Lower lobe of right lung (tissue), 2 donors: Measurements from ENCODE around the gene ZYG11B. TPM values are rescaled to one million over a fixed set of nuclear protein-coding genes. Genes with fewer than 3 reads are reported as not detected.

Experiments
- ATAC-seq, 2 donors: fragments of 200-7000 bp; cut with Tn5 transposase; one replicate each; pipeline ENCODE4 v1.9.1; 2020 to 2022; ENCODE audit warnings: mild to moderate bottlenecking in 2 of 2, moderate library complexity in 2 of 2
- DNase-seq: peaks from one replicate; pipeline ENCODE4 v3.0.0-alpha.2; 2020
- H3K27ac ChIP-seq: fragments of 200-600 bp; one replicate; pipeline ENCODE4 v1.8.0; 2022
- H3K27me3 ChIP-seq: fragments of 200-600 bp; one replicate; pipeline ENCODE4 v1.8.0; 2022; ENCODE audit warnings: low read depth
- H3K36me3 ChIP-seq: fragments of 200-600 bp; one replicate; pipeline ENCODE4 v1.8.0; 2022; ENCODE audit warnings: mild to moderate bottlenecking
- H3K4me1 ChIP-seq: fragments of 200-600 bp; one replicate; pipeline ENCODE4 v1.8.0; 2022
- H3K4me3 ChIP-seq: fragments of 200-600 bp; one replicate; pipeline ENCODE4 v1.8.0; 2022; ENCODE audit warnings: mild to moderate bottlenecking
- H3K9me3 ChIP-seq: fragments of 200-600 bp; one replicate; pipeline ENCODE4 v1.8.0; 2022
- CTCF ChIP-seq: fragments of 200-600 bp; IDR thresholded peaks from one replicate; pipeline ENCODE4 v1.8.0; 2022; ENCODE audit warnings: antibody characterized with exemption, mild to moderate bottlenecking
- intact Hi-C: fragments of 100-400 bp; cut with DNase I; formaldehyde crosslinking; loops from one replicate; pipeline ENCODE4 v1.11.0; 2022
- total RNA-seq: library from RNA; stranded (reverse); fragmentation: NEBNext Ultra II Directional; extraction: Animal tissue kit (Norgen Biotek cat#: 25700); gene quantifications from one replicate; pipeline ENCODE4 v1.2.1, GENCODE V29; 2021
- donor health status: DM: no; HTN: yes; CAD: no; lungs with severe emphysema.

The ZYG11B gene
- total RNA-seq, 1 donor from 2014 or later, result 30.6 TPM

GRCh38 chr1:52850951-52851350 lies 124.7 kb downstream of the ZYG11B start:
- Histone ChIP-seq H3K36me3 (no peaks in the 10 kb centered on the region), H3K27me3 (peaks cover 8% of the 10 kb centered on the region), H3K9me3 (no peaks in the 10 kb centered on the region), H3K27ac (no peak overlapping the region), H3K4me1 (no peaks in the 10 kb centered on the region), H3K4me3 (no peak overlapping the region)
- DNase-seq, result no peak
- no peak for ATAC-seq
- no peak for TF ChIP-seq CTCF
- intact Hi-C loops, result no loop called here

GRCh38 chr1:52852854-52853253 lies 126.6 kb downstream of the ZYG11B start:
- DNase-seq (no peak), ATAC-seq (no peak)
- H3K27ac ChIP-seq, result no peak overlapping the region
- intact Hi-C loops, result no loop called here
- peaks cover 8% of the 10 kb centered on the region for H3K27me3 ChIP-seq
- no peaks in the 10 kb centered on the region for H3K36me3 ChIP-seq
- no peaks in the 10 kb centered on the region for H3K4me1 ChIP-seq
- no peak overlapping the region for H3K4me3 ChIP-seq
- H3K9me3 ChIP-seq, result no peaks in the 10 kb centered on the region
- TF ChIP-seq CTCF, result no peak

- intact Hi-C loops, result no loop called here
- Histone ChIP-seq H3K4me1 (no peaks in the 10 kb centered on the region), H3K27ac (no peak overlapping the region), H3K4me3 (no peak overlapping the region), H3K27me3 (no peaks in the 10 kb centered on the region), H3K36me3 (no peaks in the 10 kb centered on the region), H3K9me3 (no peaks in the 10 kb centered on the region)
- no peak for TF ChIP-seq CTCF
- ATAC-seq (no peak), DNase-seq (no peak)
These were observed 129.3 kb downstream of the ZYG11B start for GRCh38 chr1:52855584-52855983.

GRCh38 chr1:52856026-52856425 lies 129.8 kb downstream of the ZYG11B start:
- DNase-seq, result no peak
- no peaks in the 10 kb centered on the region for H3K36me3 ChIP-seq
- H3K4me3 ChIP-seq, result no peak overlapping the region
- no peaks in the 10 kb centered on the region for H3K27me3 ChIP-seq
- intact Hi-C loops, result no loop called here
- no peaks in the 10 kb centered on the region for H3K9me3 ChIP-seq
- no peak for ATAC-seq
- no peak overlapping the region for H3K27ac ChIP-seq
- no peak for TF ChIP-seq CTCF
- H3K4me1 ChIP-seq, result no peaks in the 10 kb centered on the region

- no peak for ATAC-seq
- DNase-seq, result no peak
- no peak overlapping the region for H3K27ac ChIP-seq
- intact Hi-C loops, result no loop called here
- no peaks in the 10 kb centered on the region for H3K4me1 ChIP-seq
- H3K9me3 ChIP-seq, result no peaks in the 10 kb centered on the region
- H3K36me3 ChIP-seq, result no peaks in the 10 kb centered on the region
- TF ChIP-seq CTCF, result no peak
- no peaks in the 10 kb centered on the region for H3K27me3 ChIP-seq
- H3K4me3 ChIP-seq, result no peak overlapping the region
These were observed 131.2 kb downstream of the ZYG11B start for GRCh38 chr1:52857443-52857842.
